ENCODE data around the gene VPS51.

- TF ChIP-seq CTCF (IDR thresholded peaks at IDR 0.05; ENCODE audit: low read depth, low read length) (no peak), POLR2A (IDR thresholded peaks at IDR 0.05; ENCODE audit: extremely low read depth, insufficient read length) (no peak), MAX (IDR thresholded peaks at IDR 0.05; ENCODE audit: low read depth, low read length) (no peak)
Measured at GRCh38 chr11:65152122-65152521, 56.1 kb downstream of the VPS51 start.

All from NB4 (cell line).